ENCODE results near the gene ADD3.
"Not testable (repeated sequence)": the region's sequence is repeated elsewhere in the genome, so short reads cannot be mapped to it uniquely, and the experiment has no call there.

The ADD3 gene

DNA sequence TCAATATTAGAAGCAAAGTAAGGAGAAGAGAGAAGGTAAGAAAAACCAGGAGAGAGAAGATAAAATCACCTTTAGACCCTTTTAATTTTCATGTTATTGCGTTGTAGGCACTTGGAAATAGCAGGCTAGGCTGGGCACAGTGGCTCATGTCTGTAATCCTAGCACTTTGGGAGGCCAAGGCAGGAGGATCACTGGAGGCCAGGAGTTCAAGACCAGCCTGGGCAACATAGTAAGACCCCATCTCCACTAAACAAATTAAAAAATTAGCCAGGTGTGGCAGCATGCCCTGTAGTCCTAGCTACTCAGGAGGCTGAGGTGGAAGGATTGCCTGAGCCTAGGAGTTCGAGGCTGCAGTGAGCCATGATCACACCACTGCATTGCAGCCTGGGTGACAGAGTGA is 106.9 kb downstream of the ADD3 start:
- not testable (repeated sequence) for DNase-seq

DNA sequence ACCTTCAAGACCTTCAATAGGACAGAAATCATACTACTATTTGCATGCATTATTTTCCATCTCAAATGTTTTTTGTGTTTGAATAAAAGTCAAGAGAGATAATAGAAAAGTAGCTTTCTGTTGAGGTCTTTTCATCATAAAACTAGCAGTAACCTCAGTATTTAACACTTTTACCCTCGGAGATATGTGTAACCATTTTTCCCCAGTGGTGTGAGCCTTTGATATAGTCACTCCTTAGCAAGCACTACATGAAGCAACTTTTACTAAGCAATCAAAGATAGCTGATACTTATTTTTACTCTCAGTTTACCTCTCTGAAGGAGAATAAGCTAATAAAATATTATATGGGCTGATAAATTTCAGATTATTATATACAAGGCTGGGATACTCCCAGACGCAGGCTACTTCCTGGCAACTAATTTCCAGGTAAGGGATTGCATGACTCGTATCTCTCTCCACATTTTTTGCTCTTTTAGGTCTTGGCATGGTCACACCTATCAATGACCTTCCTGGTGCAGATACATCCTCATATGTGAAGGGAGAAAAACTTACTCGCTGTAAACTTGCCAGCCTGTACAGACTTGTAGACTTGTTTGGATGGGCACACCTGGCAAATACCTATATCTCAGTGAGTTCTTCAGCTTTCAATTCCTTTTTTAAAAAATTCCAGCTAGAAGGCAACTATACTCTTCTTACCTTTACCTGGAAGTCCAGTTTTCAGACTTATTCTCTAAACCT is 108.2 kb downstream of the ADD3 start:
- DNase-seq: no peak

DNA sequence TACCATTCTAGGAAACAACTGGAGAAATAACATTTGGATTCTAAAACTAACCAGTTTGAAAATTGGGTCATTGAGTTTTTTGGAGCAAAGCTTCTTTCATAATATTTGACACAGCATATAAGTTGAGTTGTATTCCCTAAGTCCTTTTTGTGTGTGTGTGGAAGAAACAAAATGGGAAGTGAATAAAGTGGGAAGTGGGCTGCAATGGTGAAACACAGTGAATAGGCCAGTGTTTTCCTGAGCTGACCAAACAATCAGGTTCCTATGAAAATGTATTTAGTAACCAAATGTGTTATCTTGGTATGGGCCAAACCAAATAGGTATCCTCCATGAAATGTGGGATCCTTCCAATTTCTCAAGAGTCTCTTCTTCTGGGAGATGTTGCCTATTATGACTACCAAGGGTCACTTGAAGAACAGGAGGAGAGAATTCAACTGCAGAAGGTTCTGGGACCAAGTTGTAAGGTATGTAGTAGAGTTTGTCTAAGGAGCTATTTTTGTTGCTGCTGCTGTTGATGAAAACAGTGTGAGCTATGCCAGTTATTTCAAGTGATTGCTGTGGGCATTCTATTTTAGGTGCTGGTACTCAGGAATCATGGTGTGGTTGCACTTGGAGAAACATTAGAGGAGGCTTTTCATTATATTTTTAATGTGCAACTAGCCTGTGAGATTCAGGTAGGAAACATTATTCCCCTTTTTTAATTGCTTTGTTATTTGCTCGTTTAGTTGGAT is 111.3 kb downstream of the ADD3 start:
- no peak for DNase-seq

DNA sequence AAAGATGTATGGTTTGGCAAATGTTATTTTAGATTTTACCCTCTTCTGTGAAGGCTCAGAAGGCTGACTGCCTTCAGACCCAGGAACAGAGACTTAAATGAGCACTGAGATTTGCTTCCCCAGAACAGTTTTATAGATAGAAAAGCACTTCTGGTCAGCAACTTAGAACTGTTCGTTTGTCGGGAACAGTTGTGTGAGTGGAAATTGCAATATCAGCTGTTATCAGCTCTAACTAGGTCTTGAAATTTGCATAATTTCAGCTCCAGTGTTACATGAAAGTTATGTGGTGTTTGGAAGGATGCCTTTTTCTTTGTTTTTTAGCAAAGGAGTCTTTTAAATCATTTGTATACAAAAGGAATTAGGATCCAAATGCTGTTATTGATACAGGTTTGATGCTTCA is 115.8 kb downstream of the ADD3 start:
- DNase-seq: no peak

- DNase-seq: no peak
Observed at GRCh38 chr10:110129490-110129889, 121.7 kb downstream of the ADD3 start.

GRCh38 chr10:110134917-110135316 is 127.1 kb downstream of the ADD3 start:
- DNase-seq: no peak

GRCh38 chr10:110135836-110136235 is 128.1 kb downstream of the ADD3 start:
- DNase-seq: not testable (repeated sequence)

- DNase-seq: no peak
Observed at GRCh38 chr10:110137142-110137545, 129.4 kb downstream of the ADD3 start.

DNA sequence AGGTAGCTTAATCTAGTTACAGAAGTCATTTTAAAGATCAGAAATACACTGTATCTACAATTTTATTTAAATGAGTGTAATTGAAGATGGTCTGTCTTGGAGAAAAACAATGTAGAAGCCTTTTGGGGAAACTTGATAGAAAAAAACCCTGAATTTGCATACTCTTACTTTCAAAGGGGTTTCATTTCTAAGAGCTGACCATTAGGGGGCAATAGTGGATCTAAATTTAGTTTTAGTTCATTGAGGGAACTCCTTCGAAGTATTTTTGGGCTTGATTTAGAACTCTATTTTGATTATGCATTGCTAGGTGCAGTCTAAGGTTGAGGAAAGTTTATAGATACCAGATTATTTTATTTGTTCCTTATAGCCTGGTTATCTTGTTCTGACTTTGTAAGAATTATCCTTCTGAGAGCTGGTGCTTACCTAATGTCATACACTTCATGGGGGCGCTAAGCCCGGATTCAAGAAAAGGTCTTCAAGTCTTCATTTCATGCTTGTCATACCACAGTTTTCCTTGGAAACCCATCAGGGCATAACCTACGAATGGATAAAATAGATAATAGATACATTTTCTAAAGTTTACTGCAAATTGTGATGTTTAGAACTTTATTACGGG is 130.5 kb downstream of the ADD3 start:
- no peak for DNase-seq

GRCh38 chr10:110141185-110141584 is 133.4 kb downstream of the ADD3 start:
- no peak for DNase-seq

DNA sequence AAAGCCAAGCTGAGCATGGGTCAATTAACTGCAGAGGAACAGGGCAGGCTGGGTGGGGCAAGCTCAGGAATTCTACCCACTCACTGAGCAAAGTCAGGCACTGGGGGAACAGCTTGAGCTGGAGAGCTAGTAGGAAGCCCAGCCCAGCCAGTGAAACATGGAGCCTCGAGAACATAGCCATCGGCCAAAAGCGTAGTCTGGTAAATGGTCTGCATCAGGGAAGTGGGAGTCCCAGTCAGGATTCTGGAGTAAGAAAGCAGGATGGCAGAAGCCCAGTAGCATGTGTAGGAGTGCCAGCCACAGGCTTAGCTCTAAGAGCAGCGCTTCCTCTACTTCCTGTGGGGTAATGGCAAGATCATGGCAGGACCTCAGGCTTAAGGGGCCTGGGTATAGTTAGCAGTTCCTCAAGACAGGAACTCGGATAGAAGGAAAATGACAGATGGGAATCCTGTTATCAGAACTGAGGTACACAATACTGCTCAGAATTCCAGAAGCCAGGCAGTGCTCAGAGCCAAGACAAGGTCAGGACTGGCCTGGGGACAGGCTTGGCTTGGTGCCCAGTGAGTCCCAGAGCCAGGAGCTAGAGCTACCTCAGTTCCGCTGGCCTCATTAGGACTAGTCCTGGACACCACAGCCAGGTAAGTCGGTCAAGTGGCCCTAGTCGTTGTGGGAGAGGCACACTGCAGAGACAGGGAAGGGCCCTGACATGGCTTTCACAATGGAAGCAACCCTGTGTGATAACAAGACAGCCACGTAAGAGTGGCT is 134.3 kb downstream of the ADD3 start:
- DNase-seq: no peak

- DNase-seq: no peak
Observed at GRCh38 chr10:110142965-110143364, 135.2 kb downstream of the ADD3 start.

DNA sequence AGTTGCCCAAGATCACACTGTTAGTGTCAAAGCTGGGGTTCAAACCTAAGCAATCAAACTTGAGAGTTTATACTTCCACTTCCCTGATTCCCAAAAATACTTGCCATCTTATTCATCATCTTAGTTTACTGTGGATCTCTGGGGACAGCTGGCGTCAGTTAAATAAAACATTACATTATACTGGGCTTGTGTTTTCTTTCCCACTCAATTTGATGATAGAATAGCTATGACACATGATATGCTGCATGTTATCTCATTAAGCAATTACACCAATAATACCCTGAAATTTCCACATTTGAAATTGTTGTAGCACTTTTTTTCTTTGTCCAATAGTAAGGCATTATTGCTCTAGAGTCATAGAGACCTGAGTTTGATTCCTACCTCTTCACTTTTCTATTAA is 136.7 kb downstream of the ADD3 start:
- DNase-seq: no peak

DNA sequence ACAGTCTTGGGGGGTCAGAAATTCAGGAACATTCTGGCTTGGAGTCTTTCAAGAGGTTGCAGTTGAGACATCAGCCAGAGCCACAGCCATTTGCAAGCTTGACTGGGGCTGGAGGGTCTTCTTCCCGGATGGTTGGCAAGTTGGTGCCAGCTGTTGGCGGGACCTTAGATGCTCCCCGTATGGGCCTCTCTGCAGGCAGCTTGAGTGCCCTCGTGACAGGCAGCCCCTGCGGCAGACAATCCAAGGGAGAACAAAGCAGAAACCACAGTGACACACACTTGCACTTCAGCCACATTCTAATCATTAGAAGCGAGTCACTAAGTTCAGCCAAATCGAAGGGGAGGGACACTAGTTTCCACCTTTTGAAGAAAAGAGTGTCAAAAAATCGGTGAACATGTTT is 140.2 kb downstream of the ADD3 start:
- DNase-seq: no peak

DNA sequence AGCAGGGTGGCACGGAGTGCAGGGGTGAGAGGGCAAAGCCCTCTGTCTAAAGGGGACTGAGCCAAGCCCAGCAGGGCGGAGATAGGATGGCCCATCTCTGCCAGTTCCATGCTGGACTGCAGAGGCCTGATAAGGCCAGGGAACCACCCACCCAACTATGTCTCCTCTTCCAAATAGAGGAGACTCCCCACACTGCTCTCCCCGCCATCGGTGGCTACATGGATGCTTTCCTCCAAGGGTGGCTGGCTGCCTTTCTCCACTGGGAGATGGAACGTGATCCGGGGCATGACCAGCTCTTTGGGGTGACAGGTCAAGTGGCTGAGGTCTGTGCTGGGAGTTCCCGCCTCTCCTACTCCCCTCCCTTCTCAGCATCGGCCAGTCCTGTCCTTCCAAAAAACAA is 141.5 kb downstream of the ADD3 start:
- no peak for DNase-seq

DNA sequence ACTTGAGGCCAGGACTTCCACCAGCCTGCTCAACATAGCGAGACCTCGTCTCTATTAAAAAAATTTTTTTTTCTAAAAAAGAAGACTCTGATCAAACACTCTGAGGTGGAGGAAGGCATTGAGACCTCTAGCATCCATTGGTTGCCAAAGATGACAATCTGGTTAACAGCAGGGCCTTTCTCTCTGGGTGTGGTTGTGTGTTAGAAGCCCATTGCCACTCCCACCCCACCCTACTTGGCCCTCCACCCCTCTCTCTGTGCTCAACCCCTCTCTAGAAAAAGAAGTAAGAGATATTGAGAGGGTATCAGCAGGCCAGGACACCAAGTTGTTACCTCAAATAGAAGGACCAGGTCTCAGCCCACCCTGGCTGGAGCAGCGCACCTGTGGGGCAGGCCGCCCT is 142.3 kb downstream of the ADD3 start:
- DNase-seq: no peak

DNA sequence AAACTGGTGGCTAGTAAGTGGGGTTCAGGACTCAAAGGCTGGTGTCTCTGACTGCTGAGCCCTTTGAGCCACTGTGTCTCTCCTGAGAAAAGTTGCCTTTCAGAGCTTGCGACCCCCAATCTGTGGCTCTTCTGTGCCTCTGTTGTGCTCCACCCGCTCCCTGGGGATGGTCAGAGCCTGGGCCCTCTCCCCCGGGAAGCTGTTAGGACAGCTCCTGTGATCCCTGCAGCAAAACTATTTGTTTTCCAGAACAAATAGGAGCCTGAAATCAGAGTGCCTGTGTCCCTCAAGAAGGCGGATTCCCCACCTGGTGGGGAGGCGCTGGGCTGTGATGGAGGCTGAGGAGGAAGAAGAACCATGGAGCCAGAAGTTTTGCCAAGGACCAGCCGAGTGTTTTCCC is 143.2 kb downstream of the ADD3 start:
- DNase-seq: no peak

- DNase-seq: no peak
Observed at GRCh38 chr10:110151467-110151866, 143.7 kb downstream of the ADD3 start.

GRCh38 chr10:110151971-110152370 is 144.2 kb downstream of the ADD3 start:
- DNase-seq: no peak

DNA sequence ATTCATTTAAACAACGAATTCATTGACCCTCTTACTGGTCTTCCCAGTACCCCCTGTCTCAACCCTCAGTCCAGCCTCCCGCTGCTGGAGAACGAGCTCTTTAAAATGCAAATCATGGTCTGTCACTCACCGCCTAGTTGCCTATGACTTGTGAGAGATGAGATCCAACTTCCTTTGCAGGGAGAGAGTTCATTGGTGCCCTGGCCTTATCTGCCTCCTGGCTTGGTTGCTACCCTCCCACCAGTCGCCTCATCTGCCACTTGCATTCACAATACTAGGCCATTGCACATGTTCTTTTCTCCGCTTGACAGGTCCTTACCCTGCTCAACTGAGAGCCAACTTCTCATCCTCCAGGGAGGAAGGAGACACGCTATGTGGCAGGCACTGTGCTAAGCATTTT is 145.6 kb downstream of the ADD3 start:
- DNase-seq: no peak

- no peak for DNase-seq
Observed at GRCh38 chr10:110156046-110156445, 148.3 kb downstream of the ADD3 start.

GRCh38 chr10:110158051-110159005 is 150.5 kb downstream of the ADD3 start:
- DNase-seq: no peak

All from activated CD8-positive, alpha-beta memory T cell treated with anti-CD3 and anti-CD28 coated beads for 24 hours (primary cell).